NCI-H146 treated with DMSO at 0.1 percent for 48 hours (cell line): ENCODE measurements around the gene OR7D4.
"Not testable (repeated sequence)": the region's sequence is repeated elsewhere in the genome, so short reads cannot be mapped to it uniquely, and the experiment has no call there.

Source experiments
- DNase-seq: peaks from one replicate; lab custom pipeline; 2025; ENCODE audit not compliant: unreplicated experiment; lab: John Stamatoyannopoulos, UW

The OR7D4 gene

GRCh38 chr19:9219489-9219888, at the start of gene OR7D4:
TSS of gene OR7D4 (minus strand) at chr19:9219589. CDS start at chr19:9214837, 4,752 bp downstream.
- DNase-seq: no peak

DNA sequence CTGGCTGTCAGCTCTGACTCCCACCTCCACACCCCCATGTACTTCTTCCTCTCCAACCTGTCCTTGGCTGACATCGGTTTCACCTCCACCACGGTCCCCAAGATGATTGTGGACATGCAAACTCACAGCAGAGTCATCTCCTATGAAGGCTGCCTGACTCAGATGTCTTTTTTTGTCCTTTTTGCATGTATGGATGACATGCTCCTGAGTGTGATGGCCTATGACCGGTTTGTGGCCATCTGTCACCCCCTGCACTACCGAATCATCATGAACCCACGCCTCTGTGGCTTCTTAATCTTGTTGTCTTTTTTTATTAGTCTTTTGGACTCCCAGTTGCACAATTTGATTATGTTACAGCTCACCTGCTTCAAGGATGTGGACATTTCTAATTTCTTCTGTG, 31.8 kb upstream of the OR7D4 start:
- DNase-seq: no peak

GRCh38 chr19:9250630-9251029, 31.2 kb upstream of the OR7D4 start, which contains the start of gene OR7E24:
TSS of gene OR7E24 (plus strand) at chr19:9250930. CDS start at chr19:9251044, 114 bp downstream.
- no peak for DNase-seq

DNA sequence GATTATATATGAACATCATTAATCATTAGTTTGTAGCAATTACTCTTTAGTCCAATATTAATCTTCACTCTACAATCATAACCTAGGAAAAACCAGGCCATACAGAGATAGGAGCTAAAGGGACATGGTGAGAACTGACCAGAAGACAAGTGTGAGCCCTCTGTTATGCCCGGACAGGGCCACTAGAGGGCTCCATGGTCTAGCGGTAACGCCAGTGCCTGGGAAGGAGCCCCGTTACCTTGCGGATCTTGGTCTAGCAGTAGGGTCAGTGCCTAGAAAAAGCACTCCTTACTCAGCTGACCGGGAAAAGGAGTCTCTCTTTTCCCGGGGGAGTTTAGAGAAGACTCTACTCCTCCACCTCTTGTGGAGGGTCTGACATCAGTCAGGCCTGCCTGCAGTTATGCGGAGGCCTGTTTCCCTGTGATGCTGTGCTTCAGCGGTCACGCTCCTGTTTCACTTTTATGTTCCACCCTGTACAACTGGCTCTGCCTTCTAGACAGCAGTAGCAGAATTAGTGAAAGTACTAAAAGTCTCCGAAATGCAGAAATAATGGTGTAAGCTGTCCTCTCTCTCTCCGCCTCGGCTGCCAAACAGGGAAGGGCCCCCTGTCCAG, 13.8 kb downstream of the OR7D4 start:
- DNase-seq: peak; percentile 16

DNA sequence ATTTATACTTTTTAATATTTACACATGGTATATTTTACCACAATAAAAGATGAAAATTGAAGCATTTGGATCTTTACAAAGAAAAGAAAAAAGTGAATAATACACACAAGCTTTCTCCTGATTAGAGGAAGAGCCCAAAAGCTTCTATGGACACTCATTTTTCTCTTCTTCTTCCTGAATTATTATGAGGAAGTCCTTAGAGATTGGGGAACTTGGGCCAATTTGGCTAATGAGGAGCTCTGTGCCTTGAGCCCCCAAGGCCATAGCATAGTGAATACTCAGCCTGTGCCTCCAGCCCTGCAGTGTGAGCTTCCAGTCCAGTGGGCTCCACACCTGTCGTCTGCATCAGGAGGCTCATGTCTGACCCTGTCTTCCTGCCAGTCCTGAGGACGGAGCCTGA, 21.3 kb downstream of the OR7D4 start:
- DNase-seq: not testable (repeated sequence)

GRCh38 chr19:9189535-9189934, 29.9 kb downstream of the OR7D4 start:
- no peak for DNase-seq

- DNase-seq: no peak
These were observed 32.2 kb downstream of the OR7D4 start for GRCh38 chr19:9187191-9187590.

DNA sequence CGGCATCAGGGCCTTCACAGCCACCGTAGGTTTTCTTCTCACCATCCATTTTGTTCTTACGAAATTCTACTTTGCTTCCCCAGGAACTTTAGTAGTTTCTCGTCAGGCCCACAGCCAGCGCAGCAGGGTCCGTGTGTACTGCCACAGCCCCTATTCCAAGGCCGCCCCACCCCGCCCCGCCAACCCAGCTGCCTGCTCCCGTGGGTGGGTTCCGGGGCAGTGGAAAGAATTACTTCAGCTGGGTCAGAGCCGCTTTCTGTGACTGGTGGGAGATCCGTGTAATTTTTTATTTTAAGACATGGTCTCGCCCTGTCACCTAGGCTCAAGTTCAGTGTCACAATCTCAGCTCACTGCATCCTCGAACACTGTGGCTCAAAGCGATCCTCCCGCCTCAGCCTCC, 36.4 kb downstream of the OR7D4 start:
- DNase-seq: no peak

GRCh38 chr19:9178901-9179300, 40.5 kb downstream of the OR7D4 start, which contains the start of gene OR7D2:
TSS of gene OR7D2 (plus strand) at chr19:9178979. CDS start at chr19:9185782, 6,803 bp downstream.
- no peak for DNase-seq

DNA sequence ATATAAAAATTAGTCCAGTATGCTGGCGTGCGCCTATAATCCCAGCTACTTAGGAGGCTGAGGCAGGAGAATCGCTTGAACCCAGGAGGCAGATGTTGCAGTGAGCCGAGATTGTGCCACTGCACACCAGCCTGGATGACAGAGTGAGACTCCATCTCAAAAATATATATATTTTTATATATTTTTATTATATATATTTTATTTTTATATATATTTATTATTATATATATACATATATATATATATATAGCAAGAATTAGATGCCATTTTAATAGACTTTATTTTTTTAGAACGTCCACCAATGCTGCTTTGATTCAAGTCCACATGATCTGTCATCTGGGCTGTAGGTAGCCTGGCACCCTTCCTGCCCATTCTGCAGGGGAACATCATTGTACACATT, 44.1 kb downstream of the OR7D4 start:
- no peak for DNase-seq

DNA sequence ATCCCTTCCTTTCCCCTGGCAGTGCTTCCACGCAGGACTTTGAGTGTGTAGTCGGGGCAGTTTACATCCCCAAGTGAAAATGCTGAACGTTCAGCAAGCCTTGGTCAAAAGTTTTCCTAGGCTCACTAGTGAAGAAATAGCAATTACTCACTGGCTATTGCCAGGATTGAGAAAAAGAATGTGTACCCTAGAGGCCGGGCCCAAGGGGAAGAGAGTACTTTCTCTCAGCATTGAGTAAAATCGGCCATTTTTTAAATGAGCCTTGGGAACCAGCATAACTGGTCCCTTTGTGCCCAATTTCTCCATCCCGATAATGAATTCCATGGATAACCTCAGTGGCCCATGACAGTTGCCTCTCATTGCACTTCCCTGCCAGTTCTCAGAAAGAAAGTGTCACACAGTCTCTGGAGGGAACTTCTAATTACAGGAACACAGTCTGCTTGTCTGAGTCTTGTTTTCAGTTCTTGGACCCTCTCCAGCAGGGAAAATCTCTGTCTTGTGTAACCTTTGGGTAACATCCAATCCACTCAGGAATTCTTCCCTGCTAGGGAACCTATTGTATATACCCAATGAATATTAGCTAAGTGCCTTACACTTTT, 47.9 kb downstream of the OR7D4 start:
- no peak for DNase-seq

DNA sequence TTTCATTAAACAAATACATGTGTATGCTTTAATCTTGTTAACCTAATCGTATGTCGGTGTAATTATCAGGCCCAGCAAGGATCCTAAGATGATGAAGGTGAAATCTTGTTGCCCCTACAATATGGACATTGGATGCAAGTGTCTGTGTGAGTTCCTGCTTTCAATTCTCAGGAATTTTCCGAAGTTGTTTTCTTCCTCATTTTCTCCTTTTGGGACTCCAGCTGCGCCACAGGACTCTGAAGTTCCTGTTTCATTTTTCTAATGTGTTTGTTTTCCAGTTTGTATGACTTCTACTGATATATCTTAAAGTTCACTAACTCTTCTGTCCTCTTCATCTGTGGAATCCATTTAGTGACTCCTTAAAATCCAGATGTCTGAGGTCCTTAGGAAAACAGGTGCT, 52.5 kb downstream of the OR7D4 start:
- no peak for DNase-seq

DNA sequence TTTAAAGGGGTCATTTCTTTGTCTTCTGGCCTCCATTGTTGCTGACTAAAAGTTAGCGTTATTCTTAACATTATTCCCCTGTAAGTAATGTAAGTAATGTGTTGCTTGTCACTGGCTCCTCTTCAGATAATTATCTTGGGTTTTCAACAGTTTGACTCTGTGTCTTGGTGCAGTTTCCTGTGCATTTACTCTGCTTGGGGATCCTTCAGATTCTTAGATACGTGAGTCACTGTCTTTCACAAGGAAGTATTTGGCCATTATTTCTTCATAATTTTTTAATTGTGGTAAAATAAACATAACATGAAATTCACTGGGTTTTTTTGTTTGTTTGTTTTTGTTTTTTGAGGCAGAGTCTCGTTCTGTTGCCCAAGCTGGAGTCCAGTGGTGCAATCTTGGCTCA, 54.1 kb downstream of the OR7D4 start:
- no peak for DNase-seq

DNA sequence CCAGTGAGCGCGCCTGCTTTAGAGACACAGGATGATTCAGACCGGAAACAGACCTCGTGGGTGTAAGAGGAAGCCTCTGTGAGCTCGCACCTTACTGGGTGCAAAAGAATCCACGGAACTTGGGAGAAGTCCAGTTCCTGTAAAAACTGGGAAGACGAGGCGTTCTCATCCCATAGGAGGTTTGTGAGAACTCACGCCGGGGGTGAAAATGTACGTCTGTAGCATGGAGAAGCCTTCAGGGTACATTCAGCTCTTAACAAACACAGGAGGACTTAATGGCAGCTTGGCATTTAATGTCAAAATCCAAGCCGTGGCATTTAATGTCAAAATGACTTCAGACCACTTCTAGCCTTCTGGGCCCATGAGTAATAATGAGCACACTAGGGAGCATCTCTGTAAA, 58.0 kb downstream of the OR7D4 start:
- no peak for DNase-seq
